Cerebellar cortex (tissue), 1 donor: ENCODE measurements around the gene GP2.

ENCODE experiments used
- DNase-seq: peaks from one replicate; pipeline ENCODE4 v3.0.0-alpha.2; 2015; ENCODE audit warnings: low spot score

GP2 gene

GRCh38 chr16:20307240-20307671, 20.1 kb downstream of the GP2 start:
- DNase-seq, result no peak

DNA sequence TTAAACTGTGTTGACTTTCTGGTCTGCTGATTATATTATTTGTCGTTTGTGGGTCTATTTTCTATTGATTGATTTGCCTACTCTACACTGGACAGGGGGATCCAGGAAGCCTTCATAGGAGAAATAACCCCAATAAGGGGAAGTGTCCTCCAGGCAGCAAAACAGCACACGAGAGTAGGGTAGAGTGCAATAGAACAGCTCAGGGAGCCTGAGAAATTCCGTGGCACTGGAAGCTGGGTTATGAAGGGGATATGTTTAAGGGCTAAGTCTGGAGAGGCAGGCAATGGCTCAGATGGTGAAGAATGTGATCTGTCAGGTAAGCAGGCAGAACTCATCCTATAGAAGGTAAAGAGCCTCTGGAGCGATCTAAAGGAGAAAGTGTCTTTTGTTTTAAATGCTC, 20.9 kb downstream of the GP2 start:
- no peak for DNase-seq

GRCh38 chr16:20303012-20303411, 24.3 kb downstream of the GP2 start:
- DNase-seq, result no peak

DNA sequence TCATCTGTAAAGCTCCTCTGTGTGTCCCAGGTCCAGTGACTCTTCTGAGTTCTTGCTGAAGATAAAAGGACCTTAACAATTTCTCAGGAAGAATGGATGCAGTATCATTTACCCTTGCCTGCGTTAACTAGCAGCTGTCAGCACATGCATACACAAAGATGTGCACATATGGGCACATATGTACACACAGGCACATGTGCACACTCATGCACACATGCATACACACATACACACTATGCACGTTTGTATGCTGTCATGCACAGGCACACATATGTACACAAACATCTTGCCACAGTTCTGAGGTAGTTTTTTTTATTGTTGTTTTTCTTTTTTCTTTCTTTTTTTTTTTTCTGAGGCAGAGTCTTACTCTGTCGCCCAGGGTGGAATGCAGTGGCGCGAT, 24.9 kb downstream of the GP2 start:
- no peak for DNase-seq

- no peak for DNase-seq
Measured at GRCh38 chr16:20301840-20302239, 25.5 kb downstream of the GP2 start.

GRCh38 chr16:20300312-20301097, 26.8 kb downstream of the GP2 start:
- peak; percentile 42 for DNase-seq

- no peak for DNase-seq
Measured at GRCh38 chr16:20298452-20298851, 28.9 kb downstream of the GP2 start.

DNA sequence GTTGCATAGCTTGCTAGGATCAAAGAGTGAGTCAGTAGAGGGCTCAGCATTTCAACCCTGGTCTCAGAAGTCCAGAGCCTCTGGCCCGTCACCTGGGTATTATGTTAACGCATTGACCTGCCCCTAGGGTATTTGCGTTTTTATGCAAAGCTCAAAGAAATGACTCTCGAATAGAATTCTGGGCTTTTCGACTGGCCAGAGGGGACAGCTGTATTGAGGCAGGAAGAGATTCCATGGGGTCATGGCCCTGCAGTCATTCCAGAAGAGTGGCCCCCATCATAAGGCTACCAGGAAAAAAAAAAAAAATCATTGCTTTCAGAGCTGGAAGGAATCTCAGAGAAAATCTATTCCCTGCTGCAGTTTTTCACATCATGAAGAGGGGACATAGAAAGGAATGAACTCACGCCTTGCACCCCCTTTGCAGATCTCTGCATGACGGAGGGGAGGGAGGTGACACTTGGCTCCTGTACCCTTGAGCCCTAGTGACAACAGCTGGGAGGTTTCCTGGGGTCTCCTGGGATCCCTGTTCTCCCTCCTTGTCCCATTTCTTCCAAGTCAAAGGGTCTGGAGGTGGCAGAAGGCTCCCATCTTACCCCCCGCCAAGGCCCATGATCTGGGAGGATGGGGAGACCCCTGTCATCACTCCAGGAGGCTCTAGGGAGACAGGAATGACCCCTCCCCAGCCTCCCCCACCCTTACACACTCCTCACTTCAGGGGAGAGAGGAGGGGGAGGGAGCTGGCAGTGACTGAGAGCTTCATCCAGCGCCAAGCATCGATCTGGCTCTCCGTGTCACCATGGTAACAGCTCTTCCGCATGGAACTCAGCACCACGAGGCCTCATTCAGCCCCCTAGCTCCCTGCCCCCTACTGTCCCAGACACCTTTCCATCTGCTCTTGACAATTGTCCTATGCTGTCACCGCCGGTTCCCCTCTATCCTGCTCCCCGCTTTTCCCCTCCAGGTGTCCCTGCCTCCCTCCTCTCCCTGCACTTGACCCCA, 35.8 kb downstream of the GP2 start:
- DNase-seq, result no peak

DNA sequence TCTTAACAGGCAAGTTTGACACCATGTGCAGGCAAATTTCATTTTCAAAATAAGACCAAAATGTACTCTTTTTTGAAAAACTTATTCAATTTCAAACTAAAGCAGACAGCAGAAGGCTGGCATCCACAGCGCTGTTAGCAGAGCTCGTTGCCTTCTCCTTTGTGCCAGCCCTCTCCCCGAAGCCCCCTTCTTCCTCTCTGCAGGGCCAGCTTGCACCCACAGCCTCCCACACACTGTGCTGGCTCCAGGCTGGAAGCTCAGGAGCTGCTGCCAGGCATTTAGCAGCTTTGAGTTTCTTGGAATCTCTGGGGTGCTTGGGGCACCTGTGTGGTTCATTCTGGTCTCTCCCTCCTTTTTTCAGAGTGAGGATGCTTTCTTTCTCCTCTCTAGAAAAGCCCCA, 37.7 kb downstream of the GP2 start:
- DNase-seq, result no peak

DNA sequence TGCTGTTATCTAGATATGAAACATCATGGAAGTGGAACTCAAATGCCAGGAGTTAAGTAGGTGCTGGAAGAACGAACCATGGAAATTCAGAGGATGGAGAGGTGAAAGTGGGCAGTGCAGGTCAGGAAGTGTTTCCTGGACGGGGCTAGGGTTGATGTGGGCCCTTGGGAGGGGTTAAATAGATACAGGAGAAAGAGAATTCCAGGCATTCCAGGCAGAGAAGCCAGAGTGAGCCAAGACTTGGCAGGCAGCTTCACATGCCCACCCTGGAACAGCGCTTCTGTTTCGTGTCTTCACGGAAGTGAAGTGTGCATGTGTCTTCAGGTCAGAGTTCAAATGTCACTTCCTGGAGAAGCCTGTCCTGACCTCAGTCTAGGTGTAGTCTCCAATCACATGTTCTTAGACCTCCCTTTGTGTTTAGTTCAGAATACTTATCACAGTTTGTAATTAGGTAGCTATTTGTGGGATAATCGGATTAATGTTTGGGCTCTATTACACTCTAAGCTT, 41.3 kb downstream of the GP2 start:
- DNase-seq, result no peak

GRCh38 chr16:20280259-20280658, 47.1 kb downstream of the GP2 start:
- DNase-seq, result no peak

- DNase-seq, result no peak
Measured at GRCh38 chr16:20271893-20272292, 55.4 kb downstream of the GP2 start.

GRCh38 chr16:20268409-20268808, 58.9 kb downstream of the GP2 start:
- no peak for DNase-seq

- no peak for DNase-seq
Measured at GRCh38 chr16:20265019-20265418, 62.3 kb downstream of the GP2 start.

GRCh38 chr16:20263138-20263855, 64.0 kb downstream of the GP2 start:
- DNase-seq, result no peak

DNA sequence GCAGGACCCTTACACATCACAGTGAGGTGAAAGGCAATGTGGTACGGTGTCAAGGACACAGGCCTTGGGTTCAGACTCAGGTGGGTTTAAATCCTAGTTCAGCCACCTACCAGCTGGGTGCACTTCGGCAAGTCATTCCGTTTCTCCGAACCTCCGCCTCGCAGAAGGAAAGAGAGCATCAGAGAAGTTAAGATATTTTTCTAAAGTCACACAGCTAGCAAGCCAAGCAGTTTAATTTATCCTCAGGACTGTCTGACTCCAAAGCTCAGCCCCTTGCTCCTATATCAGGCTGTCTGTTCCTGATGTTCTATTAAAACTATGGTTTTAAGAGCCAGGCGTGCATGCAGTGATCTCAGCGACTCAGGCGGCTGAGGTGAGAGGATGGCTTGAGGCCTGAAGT, 65.1 kb downstream of the GP2 start:
- no peak for DNase-seq

DNA sequence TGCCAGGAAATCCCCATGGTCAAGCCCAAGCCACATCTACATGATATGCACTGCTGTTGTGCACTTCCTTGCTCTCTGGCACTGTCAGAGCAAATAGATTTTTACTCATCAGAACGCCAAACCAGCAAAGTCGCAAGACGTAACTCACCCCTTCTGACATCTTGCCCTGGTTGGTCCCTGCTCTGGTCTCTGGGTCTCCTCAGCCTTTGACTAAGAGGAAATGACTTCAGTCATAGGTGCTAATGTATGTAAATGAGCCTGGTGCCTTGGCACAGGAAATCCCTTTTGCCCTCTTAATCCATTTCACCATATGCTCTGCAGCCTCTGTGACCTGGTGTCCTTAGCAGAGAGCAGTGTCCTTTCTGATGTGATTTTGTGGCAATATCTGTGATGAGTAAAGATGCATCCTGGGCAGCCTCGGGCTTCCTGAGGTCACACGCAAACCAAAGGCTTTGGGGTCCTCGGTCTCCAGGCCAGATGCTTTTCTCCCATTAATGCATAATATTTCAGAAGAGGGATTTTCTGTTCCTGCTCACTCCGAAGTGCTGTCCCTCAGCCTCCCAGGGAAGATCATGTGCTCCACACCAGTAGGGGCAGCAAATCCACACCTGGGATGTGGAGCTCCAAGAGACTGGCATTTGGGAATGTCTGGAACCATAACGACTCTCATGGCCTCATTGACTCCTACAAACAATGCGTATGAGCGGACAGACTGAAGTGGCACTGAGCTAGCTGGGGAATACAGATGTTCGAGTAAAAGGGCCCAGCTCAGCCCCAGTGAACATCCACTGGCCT, 66.9 kb downstream of the GP2 start:
- no peak for DNase-seq
